HepG2 (cell line): ENCODE measurements around the gene KRTAP12-4. TPM values are rescaled to one million over a fixed set of nuclear protein-coding genes. Genes with fewer than 3 reads are reported as not detected.

Source experiments
- ASH2L ChIP-seq: fragments of 300-600, 200-600 bp; sonication (generic); IDR thresholded peaks from 2 replicates; pipeline ENCODE4 v1.7.0; 2017; ENCODE audit warnings: low read depth, mild to moderate bottlenecking, moderate library complexity, mixed read lengths, low read length; ENCODE audit not compliant: insufficient read length
- ATRX ChIP-seq: sonication (generic); formaldehyde crosslinking; IDR thresholded peaks from 2 replicates; pipeline ENCODE4 v1.4.0; 2020; ENCODE audit warnings: missing genetic modification reagents, borderline replicate concordance
- CAMTA2 ChIP-seq: sonication (generic); formaldehyde crosslinking; IDR thresholded peaks from 2 replicates; pipeline ENCODE4 v1.4.0; 2020; ENCODE audit warnings: mild to moderate bottlenecking, missing genetic modification reagents, borderline replicate concordance
- MED1 ChIP-seq: sonication (generic); formaldehyde crosslinking; IDR thresholded peaks from 2 replicates; pipeline ENCODE4 v1.4.0; 2020; ENCODE audit warnings: missing genetic modification reagents
- MTF1 ChIP-seq: sonication (generic); formaldehyde crosslinking; IDR thresholded peaks from 2 replicates; pipeline ENCODE4 v1.5.0; 2020; ENCODE audit warnings: missing genetic modification reagents
- RARA ChIP-seq: IDR thresholded peaks from 2 replicates; pipeline ENCODE4 v1.6.1; 2016; ENCODE audit warnings: missing genetic modification reagents, missing compliant biosample characterization
- RXRA ChIP-seq: sonication (generic); formaldehyde crosslinking; IDR thresholded peaks from 2 replicates; pipeline ENCODE4 v1.5.1; 2020; ENCODE audit warnings: missing genetic modification reagents
- TBX2 ChIP-seq: sonication (generic); formaldehyde crosslinking; IDR thresholded peaks from 2 replicates; pipeline ENCODE4 v1.5.0; 2020; ENCODE audit warnings: missing genetic modification reagents, mild to moderate bottlenecking, borderline replicate concordance
- TEAD3 ChIP-seq: optimal IDR thresholded peaks from 2 replicates; pipeline ENCODE3; 2016; ENCODE audit warnings: borderline replicate concordance
- WIZ ChIP-seq: sonication (generic); formaldehyde crosslinking; IDR thresholded peaks from 2 replicates; pipeline ENCODE4 v1.5.1; 2020; ENCODE audit warnings: mild to moderate bottlenecking, missing genetic modification reagents
- ZHX2 ChIP-seq, 2 experiments: sonication (generic) in 1 of 2; formaldehyde crosslinking in 1 of 2; IDR thresholded peaks; 2 replicates each; pipeline versions ENCODE4 v1.6.1 to v1.9.0; 2014 to 2022; ENCODE audit warnings: antibody characterized with exemption in 1 of 2, borderline replicate concordance in 1 of 2, inconsistent platforms in 1 of 2, low read depth in 1 of 2, missing genetic modification reagents in 1 of 2
- ZMAT3 ChIP-seq: sonication (generic); formaldehyde crosslinking; conservative IDR thresholded peaks from 2 replicates; pipeline ENCODE4 v1.7.0; 2021; ENCODE audit warnings: missing genetic modification reagents
- ZNF101 ChIP-seq: sonication (generic); formaldehyde crosslinking; IDR thresholded peaks from 2 replicates; pipeline ENCODE4 v1.4.0; 2020; ENCODE audit warnings: mild to moderate bottlenecking, low read depth, missing genetic modification reagents, borderline replicate concordance
- ZNF264 ChIP-seq: sonication (generic); formaldehyde crosslinking; IDR thresholded peaks from 2 replicates; pipeline ENCODE4 v1.4.0; 2020; ENCODE audit warnings: missing genetic modification reagents
- ZNF33B ChIP-seq: sonication (generic); formaldehyde crosslinking; IDR thresholded peaks from 2 replicates; pipeline ENCODE4 v1.5.1; 2020; ENCODE audit warnings: mild to moderate bottlenecking, missing genetic modification reagents
- ZNF430 ChIP-seq: sonication (generic); formaldehyde crosslinking; IDR thresholded peaks from 2 replicates; pipeline ENCODE4 v1.9.0; 2021; ENCODE audit warnings: mild to moderate bottlenecking, missing genetic modification reagents
- ZNF644 ChIP-seq: IDR thresholded peaks from 2 replicates; pipeline ENCODE4 v1.6.1; 2016; ENCODE audit warnings: low read depth
- ZNF75D ChIP-seq: sonication (generic); formaldehyde crosslinking; IDR thresholded peaks from 2 replicates; pipeline ENCODE4 v1.8.1; 2023; ENCODE audit warnings: missing genetic modification reagents, mild to moderate bottlenecking, borderline replicate concordance
- ZNF788 ChIP-seq: sonication (generic); formaldehyde crosslinking; IDR thresholded peaks from 2 replicates; pipeline ENCODE4 v1.5.0; 2020; ENCODE audit warnings: mild to moderate bottlenecking, missing genetic modification reagents, borderline replicate concordance
- ZNF839 ChIP-seq: sonication (generic); formaldehyde crosslinking; IDR thresholded peaks from 2 replicates; pipeline ENCODE4 v1.4.0; 2020; ENCODE audit warnings: missing genetic modification reagents, mild to moderate bottlenecking, borderline replicate concordance
- polyA plus RNA-seq, 8 experiments: library from polyadenylated mRNA; depleted of rRNA in 3 of 8; stranded (reverse) in 7 of 8; unstranded in 1 of 8; fragments of >200 nt; fragmentation: Illumina TruSeq in 4 of 8; extraction: Trizol in 4 of 8; gene quantifications; 2 replicates each; pipeline versions ENCODE4 v1.2.1 to v1.2.3, GENCODE V29; 2011 to 2016; ENCODE audit warnings: low read depth in 4 of 8, missing spikeins in 1 of 8, mixed read lengths in 1 of 8; ENCODE audit not compliant: insufficient read depth in 1 of 8
- total RNA-seq, 5 experiments: library from RNA; depleted of rRNA; stranded (reverse); fragments of >200 nt; fragmentation: Illumina TruSeq; extraction: Trizol; gene quantifications; 2 replicates each; pipeline ENCODE4 v1.2.3, GENCODE V29; 2016; ENCODE audit warnings: low read depth in 1 of 5
- TF ChIP-seq, protein P1 (sequence below), 2 experiments: sonication (generic) in 1 of 2; formaldehyde crosslinking in 1 of 2; IDR thresholded peaks; 2 replicates each; pipeline versions ENCODE4 v1.4.0 to v1.6.1; 2018 to 2020; ENCODE audit warnings: missing genetic modification reagents in 2 of 2, borderline replicate concordance in 1 of 2, low read depth in 1 of 2, mild to moderate bottlenecking in 1 of 2, missing biosample characterization in 1 of 2

The KRTAP12-4 gene
- total and polyA plus RNA-seq, 2 of the 13 experiments (the other 11 are each of a cell fraction or from before 2014, with no cell fraction given) = not detected

DNA sequence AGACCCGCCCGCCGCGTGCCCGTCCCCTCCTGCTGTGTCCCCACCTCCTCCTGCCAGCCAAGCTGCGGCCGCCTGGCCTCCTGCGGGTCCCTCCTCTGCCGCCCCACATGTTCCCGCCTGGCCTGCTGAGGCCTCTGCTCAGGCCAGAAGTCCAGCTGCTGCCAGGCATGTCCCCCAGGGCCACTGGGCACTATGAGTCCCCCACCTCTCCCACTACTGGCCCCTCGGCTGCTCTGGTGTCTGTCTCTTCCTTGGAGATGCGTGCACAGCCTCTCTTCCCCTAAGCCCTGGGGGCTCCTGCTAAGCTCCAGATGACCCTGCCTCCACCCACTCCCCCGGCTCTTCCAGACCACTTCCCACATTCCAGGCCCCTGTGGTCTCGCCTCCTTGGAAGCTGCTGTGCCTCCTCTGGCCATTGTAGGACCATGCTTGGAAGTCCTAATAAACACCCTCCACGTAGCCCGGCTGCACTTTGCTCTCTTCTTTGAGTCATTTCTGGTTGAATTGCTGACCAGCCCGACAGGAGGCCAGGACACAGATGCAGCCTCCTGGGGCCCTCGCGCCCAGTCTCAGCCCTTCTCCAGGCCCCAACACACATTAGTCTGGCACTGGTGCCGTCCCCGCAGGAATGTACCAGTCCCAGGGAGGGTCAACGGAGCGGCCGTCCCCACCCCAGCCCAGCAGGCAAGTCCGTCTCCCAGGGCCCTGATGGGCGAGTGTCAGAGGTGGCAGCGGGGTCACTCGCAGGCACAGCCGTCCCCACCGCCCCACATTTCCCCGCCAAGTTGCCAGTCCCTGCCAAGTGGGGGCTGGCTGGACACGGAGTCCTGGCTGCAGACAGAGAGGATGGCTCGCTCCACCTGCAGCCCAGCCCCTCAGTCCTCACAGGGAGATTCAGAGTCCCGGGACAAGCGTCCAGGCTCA lies 43.6 kb upstream of the KRTAP12-4 start (continued):
- TF ChIP-seq ZHX2 (IDR thresholded peaks at IDR 0.05; ENCODE audit: low read depth) (no peak), ZHX2 (CRISPR knock-in tag; IDR thresholded peaks at IDR 0.05; ENCODE audit: borderline replicate concordance) (no peak), MED1 (peak; percentile 67), RARA (0 out of 2 replicates have a peak, but pooled peaks have one; percentile 36), TBX2 (CRISPR knock-in tag) (peak; percentile 40), ATRX (CRISPR knock-in tag) (no peak), ZNF101 (CRISPR knock-in tag) (no peak), ZNF264 (CRISPR knock-in tag) (no peak), ZNF75D (CRISPR knock-in tag) (no peak), ZNF33B (CRISPR knock-in tag) (no peak), ZNF430 (CRISPR knock-in tag) (peak; percentile 62; the same call in 1 of the 2 replicates), ASH2L (peak; percentile 41), ZNF644 (peak; percentile 52; the same call in 1 of the 2 replicates), CAMTA2 (CRISPR knock-in tag) (no peak), TEAD3 (peak; percentile 64), ZNF788 (CRISPR knock-in tag) (0 out of 2 replicates have a peak, but pooled peaks have one; percentile 32), ZMAT3 (CRISPR knock-in tag) (peak; percentile 64; the same call in 1 of the 2 replicates), RXRA (peak; percentile 47; the same call in 1 of the 2 replicates), MTF1 (CRISPR knock-in tag) (no peak), ZNF839 (CRISPR knock-in tag) (0 out of 2 replicates have a peak, but pooled peaks have one; percentile 82), WIZ (CRISPR knock-in tag) (peak; percentile 13; the same call in 1 of the 2 replicates)
- TF ChIP-seq, protein P1, sequence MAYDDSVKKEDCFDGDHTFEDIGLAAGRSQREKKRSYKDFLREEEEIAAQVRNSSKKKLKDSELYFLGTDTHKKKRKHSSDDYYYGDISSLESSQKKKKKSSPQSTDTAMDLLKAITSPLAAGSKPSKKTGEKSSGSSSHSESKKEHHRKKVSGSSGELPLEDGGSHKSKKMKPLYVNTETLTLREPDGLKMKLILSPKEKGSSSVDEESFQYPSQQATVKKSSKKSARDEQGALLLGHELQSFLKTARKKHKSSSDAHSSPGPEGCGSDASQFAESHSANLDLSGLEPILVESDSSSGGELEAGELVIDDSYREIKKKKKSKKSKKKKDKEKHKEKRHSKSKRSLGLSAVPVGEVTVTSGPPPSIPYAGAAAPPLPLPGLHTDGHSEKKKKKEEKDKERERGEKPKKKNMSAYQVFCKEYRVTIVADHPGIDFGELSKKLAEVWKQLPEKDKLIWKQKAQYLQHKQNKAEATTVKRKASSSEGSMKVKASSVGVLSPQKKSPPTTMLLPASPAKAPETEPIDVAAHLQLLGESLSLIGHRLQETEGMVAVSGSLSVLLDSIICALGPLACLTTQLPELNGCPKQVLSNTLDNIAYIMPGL (CRISPR knock-in tag; IDR thresholded peaks at IDR 0.05; ENCODE audit: borderline replicate concordance in 1 of 2, low read depth in 1 of 2) = 0 out of 4 replicates have a peak, but pooled peaks of 1 of the 2 experiments have one; percentile 29
